ENCODE data around the gene DPY19L3.
"Not testable (repeated sequence)": the region's sequence is repeated elsewhere in the genome, so short reads cannot be mapped to it uniquely, and the experiment has no call there.

Gene DPY19L3

DNA sequence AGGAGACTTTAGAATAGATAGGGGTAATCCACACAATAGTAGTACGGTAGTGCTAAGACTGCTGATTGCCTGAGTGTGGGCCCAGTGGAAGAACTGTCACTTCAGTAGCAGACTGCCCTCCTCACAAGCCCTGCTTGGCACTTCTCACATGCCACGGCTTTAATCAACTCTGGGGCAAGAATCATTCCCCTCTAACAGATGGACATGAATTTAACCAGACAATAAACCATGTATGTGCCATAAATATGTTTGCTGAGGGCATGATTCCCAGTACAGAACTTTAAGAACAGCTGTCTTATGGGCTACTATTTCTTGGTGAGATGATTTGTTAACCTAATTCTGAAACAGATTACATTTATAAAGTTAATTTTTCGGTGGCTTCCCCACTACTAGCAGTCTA is 22.0 kb downstream of the DPY19L3 start:
- TF ChIP-seq, protein P1, sequence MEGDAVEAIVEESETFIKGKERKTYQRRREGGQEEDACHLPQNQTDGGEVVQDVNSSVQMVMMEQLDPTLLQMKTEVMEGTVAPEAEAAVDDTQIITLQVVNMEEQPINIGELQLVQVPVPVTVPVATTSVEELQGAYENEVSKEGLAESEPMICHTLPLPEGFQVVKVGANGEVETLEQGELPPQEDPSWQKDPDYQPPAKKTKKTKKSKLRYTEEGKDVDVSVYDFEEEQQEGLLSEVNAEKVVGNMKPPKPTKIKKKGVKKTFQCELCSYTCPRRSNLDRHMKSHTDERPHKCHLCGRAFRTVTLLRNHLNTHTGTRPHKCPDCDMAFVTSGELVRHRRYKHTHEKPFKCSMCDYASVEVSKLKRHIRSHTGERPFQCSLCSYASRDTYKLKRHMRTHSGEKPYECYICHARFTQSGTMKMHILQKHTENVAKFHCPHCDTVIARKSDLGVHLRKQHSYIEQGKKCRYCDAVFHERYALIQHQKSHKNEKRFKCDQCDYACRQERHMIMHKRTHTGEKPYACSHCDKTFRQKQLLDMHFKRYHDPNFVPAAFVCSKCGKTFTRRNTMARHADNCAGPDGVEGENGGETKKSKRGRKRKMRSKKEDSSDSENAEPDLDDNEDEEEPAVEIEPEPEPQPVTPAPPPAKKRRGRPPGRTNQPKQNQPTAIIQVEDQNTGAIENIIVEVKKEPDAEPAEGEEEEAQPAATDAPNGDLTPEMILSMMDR (IDR thresholded peaks at IDR 0.05; ENCODE audit: low read depth, low read length) = no peak
- no peak overlapping the region for H3K4me3 ChIP-seq (ENCODE audit: low read depth, low read length)

DNA sequence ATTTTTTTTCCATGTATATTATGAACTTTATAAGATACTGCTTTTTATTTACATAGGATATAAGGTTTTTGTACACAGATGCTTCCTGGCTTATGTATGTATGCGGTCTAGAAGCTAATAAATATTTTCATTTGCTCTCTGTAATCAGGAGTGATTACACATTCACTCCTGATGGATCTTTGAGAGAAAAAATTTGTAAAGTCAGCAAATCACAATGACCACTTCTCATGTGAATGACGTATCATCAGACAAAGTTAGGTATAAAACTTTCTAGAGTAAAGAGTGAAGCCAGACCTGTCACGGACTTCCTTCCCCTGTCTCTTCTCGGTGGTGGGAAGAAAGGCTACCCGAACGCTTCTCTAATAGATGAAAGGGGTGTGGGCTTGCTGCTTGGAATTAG is 31.1 kb downstream of the DPY19L3 start:
- H3K4me3 ChIP-seq (ENCODE audit: low read depth, low read length) = no peak overlapping the region
- TF ChIP-seq, protein P1 (IDR thresholded peaks at IDR 0.05; ENCODE audit: low read depth, low read length) = no peak

DNA sequence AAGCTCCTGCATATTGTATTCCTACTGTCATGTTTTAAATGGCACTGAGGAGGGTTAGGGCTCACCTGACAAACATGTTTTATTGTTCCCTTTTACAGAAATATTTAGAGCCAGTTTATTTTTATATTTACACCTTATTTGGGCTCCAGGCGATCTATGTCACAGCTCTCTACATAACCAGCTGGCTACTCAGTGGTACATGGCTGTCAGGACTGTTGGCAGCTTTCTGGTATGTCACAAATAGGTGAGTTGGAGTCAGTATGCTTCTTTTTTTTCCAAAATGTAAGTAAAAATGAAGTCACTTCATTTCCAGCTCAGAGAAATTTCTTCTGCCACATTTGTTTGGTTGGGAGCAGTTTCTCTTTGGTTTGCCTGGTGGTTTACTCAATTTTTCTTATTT is 31.5 kb downstream of the DPY19L3 start:
- H3K4me3 ChIP-seq (ENCODE audit: low read depth, low read length) = no peak overlapping the region
- TF ChIP-seq, protein P1 (IDR thresholded peaks at IDR 0.05; ENCODE audit: low read depth, low read length) = no peak

DNA sequence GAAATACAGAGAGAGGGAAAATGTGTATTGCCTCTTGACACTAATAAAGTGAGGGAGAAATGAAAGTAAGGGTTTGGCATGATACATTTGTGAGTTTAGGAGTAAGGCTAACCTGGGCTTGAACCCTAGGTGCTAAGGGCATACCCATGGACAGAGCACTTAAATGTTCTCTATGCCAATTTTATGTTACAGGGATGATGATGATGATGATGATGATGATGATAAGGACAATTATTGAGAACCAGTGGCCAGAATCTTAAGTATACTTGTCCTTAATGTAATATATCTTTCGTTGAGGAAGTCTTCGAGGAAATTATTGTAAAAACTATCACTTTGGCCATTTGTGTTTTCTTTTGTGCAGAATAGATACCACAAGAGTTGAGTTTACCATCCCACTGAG is 33.2 kb downstream of the DPY19L3 start:
- no peak overlapping the region for H3K4me3 ChIP-seq (ENCODE audit: low read depth, low read length)
- TF ChIP-seq, protein P1 (IDR thresholded peaks at IDR 0.05; ENCODE audit: low read depth, low read length) = no peak

DNA sequence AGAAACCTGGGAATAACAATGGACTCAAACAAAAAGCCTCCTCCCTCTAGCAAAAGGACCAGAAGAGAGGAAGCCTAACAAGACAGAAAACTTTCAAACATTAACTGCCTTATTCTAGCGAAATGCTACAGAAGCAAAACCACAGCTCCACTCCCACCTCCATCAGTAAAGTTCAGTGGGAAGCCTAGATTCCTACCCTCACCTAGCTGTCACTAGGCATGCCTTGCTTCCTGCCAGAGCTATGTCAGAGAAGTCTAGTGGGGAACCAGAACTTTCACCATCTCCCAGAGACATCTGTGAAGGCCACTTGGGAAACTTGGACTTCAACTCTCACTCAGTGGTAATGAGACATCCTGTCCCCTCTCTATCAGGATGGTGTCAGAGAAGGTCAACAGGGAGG is 37.1 kb downstream of the DPY19L3 start:
- TF ChIP-seq, protein P1 (IDR thresholded peaks at IDR 0.05; ENCODE audit: low read depth, low read length) = no peak
- no peak overlapping the region for H3K4me3 ChIP-seq (ENCODE audit: low read depth, low read length)

DNA sequence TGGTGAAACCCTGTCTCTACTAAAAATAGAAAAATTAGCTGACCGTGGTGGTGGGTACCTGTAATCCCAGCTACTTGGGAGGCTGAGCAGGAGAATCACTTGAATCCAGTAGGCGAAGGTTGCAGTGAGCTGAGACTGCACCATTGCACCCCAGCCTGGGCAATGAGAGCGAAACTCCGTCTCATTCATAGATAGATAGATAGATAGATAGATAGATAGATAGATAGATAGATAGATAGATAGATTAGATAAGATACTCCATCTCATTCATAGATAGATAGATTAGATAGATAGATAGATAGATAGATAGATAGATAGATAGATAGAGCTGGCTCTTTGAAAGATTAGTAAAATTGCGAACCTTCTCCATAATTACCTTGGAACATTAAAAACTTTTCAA is 42.0 kb downstream of the DPY19L3 start:
- H3K4me3 ChIP-seq (ENCODE audit: low read depth, low read length) = not testable (repeated sequence)

DNA sequence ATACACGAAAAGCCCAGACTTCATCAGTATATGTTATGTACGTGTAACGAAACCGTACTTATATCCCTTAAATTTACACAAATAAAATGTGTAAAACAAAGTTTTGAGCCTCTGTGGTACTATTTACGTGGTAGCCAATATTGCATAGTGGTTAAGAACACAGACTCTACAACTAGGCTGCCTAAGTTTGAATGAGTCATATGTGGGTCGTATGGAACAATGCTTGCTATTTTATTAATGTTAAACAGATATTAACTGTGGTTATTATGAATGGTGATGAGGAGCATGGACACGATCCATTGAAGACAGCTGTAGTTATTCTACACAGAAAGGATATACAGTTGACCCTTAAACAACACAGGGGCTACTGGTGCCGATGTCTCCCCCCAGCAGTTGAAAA is 42.5 kb downstream of the DPY19L3 start:
- no peak overlapping the region for H3K4me3 ChIP-seq (ENCODE audit: low read depth, low read length)
- TF ChIP-seq, protein P1 (IDR thresholded peaks at IDR 0.05; ENCODE audit: low read depth, low read length) = no peak

DNA sequence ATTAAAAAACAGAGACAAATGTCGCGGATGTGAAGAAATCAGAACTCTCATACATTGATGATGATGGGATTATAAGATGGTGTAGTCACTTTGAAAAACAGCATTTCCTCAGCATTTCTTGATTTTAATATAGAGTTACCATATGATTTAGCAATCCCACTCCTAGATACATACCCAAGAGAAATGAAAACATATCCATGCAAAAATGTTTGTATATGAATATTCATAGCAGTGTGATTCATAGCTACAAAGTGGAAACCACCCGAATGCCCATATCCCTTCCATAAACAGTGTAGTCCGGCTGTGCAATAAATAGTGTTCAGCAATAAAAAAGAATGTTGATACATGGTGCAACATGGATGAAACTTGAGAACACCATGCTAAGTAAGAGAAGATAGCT is 44.6 kb downstream of the DPY19L3 start:
- no peak overlapping the region for H3K4me3 ChIP-seq (ENCODE audit: low read depth, low read length)
- TF ChIP-seq, protein P1 (IDR thresholded peaks at IDR 0.05; ENCODE audit: low read depth, low read length) = no peak

Measured in WI38 (cell line).